IMR-90 (cell line): Measurements from ENCODE around the gene TAP2. TPM values are rescaled to one million over a fixed set of nuclear protein-coding genes. Genes with fewer than 3 reads are reported as not detected.

ENCODE experiments used
- ATAC-seq: fragments of 200-7000 bp; cut with Tn5 transposase; 2 replicates; pipeline ENCODE4 v1.9.1; 2020; ENCODE audit warnings: low read depth, mild to moderate bottlenecking, moderate library complexity
- BruUV-seq: library from RNA; stranded (reverse); fragments of 400-500 nt; replicated peaks from 2 replicates; lab custom pipeline; 2021; lab: Mats Ljungman, UMichigan
- CTCF ChIA-PET: fragments of 300-600 bp; formaldehyde crosslinking; extraction: SDS; loops from one replicate; lab custom pipeline; 2021; ENCODE audit warnings: antibody characterized with exemption; lab: Yijun Ruan, JAX
- POLR2A ChIA-PET: fragments of 300-600 bp; sonication (Branson Sonifier 250); formaldehyde crosslinking; loops from one replicate; lab custom pipeline; 2022; ENCODE audit warnings: antibody characterized with exemption; ENCODE audit not compliant: unreplicated experiment; lab: Charles Lee
- DNase-seq: peaks from one replicate; pipeline ENCODE4 v3.0.0; 2013
- H2AFZ ChIP-seq: replicated peaks from 2 replicates; pipeline ENCODE3; 2013; ENCODE audit warnings: low read length, mild to moderate bottlenecking; ENCODE audit not compliant: poor library complexity
- H2AK5ac ChIP-seq: 2 replicates; pipeline ENCODE4 v1.6.1; 2013; ENCODE audit warnings: low read depth, low read length, inconsistent platforms
- H2AK9ac ChIP-seq: replicated peaks from 2 replicates; pipeline ENCODE3; 2013; ENCODE audit warnings: mild to moderate bottlenecking, low read depth, low read length, moderate library complexity; ENCODE audit not compliant: poor library complexity
- H2BK120ac ChIP-seq: 2 replicates; pipeline ENCODE4 v1.6.1; 2013; ENCODE audit warnings: low read depth, low read length, inconsistent platforms
- H2BK15ac ChIP-seq: 3 replicates; pipeline ENCODE4 v1.6.1; 2013; ENCODE audit warnings: low read depth, low read length, inconsistent platforms
- H2BK20ac ChIP-seq: 2 replicates; pipeline ENCODE4 v1.6.1; 2013; ENCODE audit warnings: low read depth, mild to moderate bottlenecking, inconsistent platforms, low read length, moderate library complexity
- H2BK5ac ChIP-seq: 2 replicates; pipeline ENCODE4 v1.6.1; 2013; ENCODE audit warnings: mild to moderate bottlenecking, low read depth, low read length, inconsistent platforms; ENCODE audit not compliant: poor library complexity, severe bottlenecking
- H3K14ac ChIP-seq: replicated peaks from 2 replicates; pipeline ENCODE4 v1.6.1; 2013; ENCODE audit warnings: low read depth, low read length, inconsistent platforms
- H3K18ac ChIP-seq: 2 replicates; pipeline ENCODE4 v1.6.1; 2013; ENCODE audit warnings: low read depth, low read length, control low read depth
- H3K23ac ChIP-seq: 2 replicates; pipeline ENCODE4 v1.6.1; 2013; ENCODE audit warnings: low read depth, low read length, inconsistent platforms
- H3K27ac ChIP-seq: 2 replicates; pipeline ENCODE4 v1.5.1; 2013; ENCODE audit warnings: mild to moderate bottlenecking, control low read depth, low read length; ENCODE audit not compliant: insufficient read depth
- H3K27me3 ChIP-seq: 2 replicates; pipeline ENCODE4 v1.6.1; 2013; ENCODE audit warnings: low read length; ENCODE audit not compliant: control insufficient read depth, insufficient read depth
- H3K36me3 ChIP-seq: 2 replicates; pipeline ENCODE4 v1.6.1; 2013; ENCODE audit warnings: low read length, mixed read lengths; ENCODE audit not compliant: control insufficient read depth, insufficient read depth
- H3K4ac ChIP-seq: 2 replicates; pipeline ENCODE4 v1.6.1; 2013; ENCODE audit warnings: low read depth, low read length, inconsistent platforms
- H3K4me1 ChIP-seq: 2 replicates; pipeline ENCODE4 v1.6.1; 2013; ENCODE audit warnings: low read length, mixed read lengths; ENCODE audit not compliant: control insufficient read depth, insufficient read depth
- H3K4me2 ChIP-seq: 2 replicates; pipeline ENCODE4 v1.6.1; 2013; ENCODE audit warnings: low read depth, mild to moderate bottlenecking, control low read depth, low read length, moderate library complexity
- H3K4me3 ChIP-seq: 2 replicates; pipeline ENCODE4 v1.5.1; 2013; ENCODE audit warnings: low read depth, mild to moderate bottlenecking, control low read depth, low read length, moderate library complexity; ENCODE audit not compliant: insufficient read depth
- H3K56ac ChIP-seq: 2 replicates; pipeline ENCODE4 v1.6.1; 2013; ENCODE audit warnings: low read length, inconsistent platforms; ENCODE audit not compliant: insufficient read depth; ENCODE audit errors: extremely low read depth
- H3K79me1 ChIP-seq, 2 experiments: 2 replicates each; pipeline ENCODE4 v1.6.1; 2013; ENCODE audit warnings: low read length in 2 of 2, inconsistent platforms in 1 of 2, low read depth in 1 of 2
- H3K9ac ChIP-seq: 2 replicates; pipeline ENCODE4 v1.6.1; 2013; ENCODE audit warnings: low read depth, low read length, control low read depth
- H3K9me1 ChIP-seq: 2 replicates; pipeline ENCODE4 v1.6.1; 2013; ENCODE audit warnings: low read length, inconsistent platforms; ENCODE audit not compliant: insufficient read depth
- H3K9me3 ChIP-seq: 2 replicates; pipeline ENCODE4 v1.6.1; 2013; ENCODE audit warnings: low read length; ENCODE audit not compliant: control insufficient read depth, insufficient read depth
- H4K20me1 ChIP-seq: 2 replicates; pipeline ENCODE4 v1.6.1; 2013; ENCODE audit warnings: low read length, inconsistent platforms; ENCODE audit not compliant: insufficient read depth
- H4K5ac ChIP-seq: 2 replicates; pipeline ENCODE4 v1.6.1; 2013; ENCODE audit warnings: mild to moderate bottlenecking, low read depth, low read length, control low read depth
- H4K8ac ChIP-seq, 2 experiments: 2 replicates each; pipeline ENCODE4 v1.6.1; 2013; ENCODE audit warnings: low read depth in 2 of 2, low read length in 2 of 2, control low read depth in 1 of 2, inconsistent platforms in 1 of 2
- H4K91ac ChIP-seq: 2 replicates; pipeline ENCODE4 v1.6.1; 2013; ENCODE audit warnings: low read depth, low read length, inconsistent platforms; ENCODE audit not compliant: insufficient read depth
- BHLHE40 ChIP-seq: fragments of 150-350 bp; IDR thresholded peaks from 2 replicates; pipeline ENCODE4 v1.6.1; 2016; ENCODE audit warnings: mild to moderate bottlenecking, low read depth, low read length
- CEBPB ChIP-seq: IDR thresholded peaks from 2 replicates; pipeline ENCODE4 v1.6.1; 2012; ENCODE audit warnings: low read depth, low read length, improper control_type of control experiment
- CHD1 ChIP-seq: IDR thresholded peaks from 2 replicates; pipeline ENCODE4 v1.6.1; 2012; ENCODE audit warnings: low read depth, low read length, improper control_type of control experiment
- FOS ChIP-seq: fragments of 150-350 bp; IDR thresholded peaks from 2 replicates; pipeline ENCODE4 v1.6.1; 2016; ENCODE audit warnings: low read depth, low read length
- MAZ ChIP-seq: IDR thresholded peaks from 2 replicates; pipeline ENCODE4 v1.6.1; 2012; ENCODE audit warnings: low read depth, mild to moderate bottlenecking, low read length, improper control_type of control experiment, moderate library complexity, borderline replicate concordance
- NFE2L2 ChIP-seq: fragments of 150-350 bp; IDR thresholded peaks from 2 replicates; pipeline ENCODE4 v1.6.1; 2016; ENCODE audit warnings: low read depth, mild to moderate bottlenecking, low read length
- SMC3 ChIP-seq: fragments of 150-350 bp; IDR thresholded peaks from 2 replicates; pipeline ENCODE4 v1.6.1; 2016; ENCODE audit warnings: low read depth, mild to moderate bottlenecking, antibody characterized with exemption, low read length, moderate library complexity
- WGBS, 2 experiments: methylation state at CpG; one replicate each; pipeline versions ENCODE4 v1.1.5 to v1.1.7; 2013; ENCODE audit warnings: missing lambda C conversion rate in 2 of 2; ENCODE audit not compliant: insufficient read length in 1 of 2; ENCODE audit errors: extremely low coverage in 2 of 2; 5-methylcytosine and 5-hydroxymethylcytosine counted together
- dilution Hi-C: fragments of 300-500 bp; cut with HindIII; formaldehyde crosslinking; loops from one replicate; pipeline ENCODE4 v1.14.3; 2018; ENCODE audit warnings: low sequenced_read_pairs; ENCODE audit not compliant: unreplicated experiment
- in situ Hi-C: fragments of 300-500 bp; cut with MboI; formaldehyde crosslinking; loops from 3 replicates; pipeline ENCODE4 v1.14.3; 2019; ENCODE audit warnings: low sequenced_read_pairs, inconsistent platforms, mixed read lengths
- intact Hi-C: fragments of 100-400 bp; cut with micrococcal nuclease; formaldehyde crosslinking; loops from 2 replicates; pipeline ENCODE4 v1.10.0; 2022
- polyA plus RNA-seq, 3 experiments: library from polyadenylated mRNA; depleted of rRNA; stranded (reverse); fragments of >200 nt; gene quantifications; 2 replicates each; pipeline ENCODE4 v1.2.3, GENCODE V29; 2012; ENCODE audit warnings: low replicate concordance in 1 of 3
- total RNA-seq: library from RNA; depleted of rRNA; stranded (reverse); fragments of >200 nt; gene quantifications from 2 replicates; pipeline ENCODE4 v1.2.3, GENCODE V29; 2012
- TF ChIP-seq, protein P1 (sequence below): fragments of 150-350 bp; IDR thresholded peaks from 2 replicates; pipeline ENCODE4 v1.6.1; 2017; ENCODE audit warnings: mild to moderate bottlenecking, antibody characterized with exemption, low read length, low read depth
- TF ChIP-seq, protein P2 (sequence below): conservative IDR thresholded peaks from 2 replicates; pipeline ENCODE4 v1.5.1; 2012; ENCODE audit warnings: mild to moderate bottlenecking, low read depth, low read length, improper control_type of control experiment

Gene TAP2
- total and polyA plus RNA-seq, 2 of the 4 experiments (the other 2 are of a cell fraction): 6.6 to 11.4 TPM

DNA sequence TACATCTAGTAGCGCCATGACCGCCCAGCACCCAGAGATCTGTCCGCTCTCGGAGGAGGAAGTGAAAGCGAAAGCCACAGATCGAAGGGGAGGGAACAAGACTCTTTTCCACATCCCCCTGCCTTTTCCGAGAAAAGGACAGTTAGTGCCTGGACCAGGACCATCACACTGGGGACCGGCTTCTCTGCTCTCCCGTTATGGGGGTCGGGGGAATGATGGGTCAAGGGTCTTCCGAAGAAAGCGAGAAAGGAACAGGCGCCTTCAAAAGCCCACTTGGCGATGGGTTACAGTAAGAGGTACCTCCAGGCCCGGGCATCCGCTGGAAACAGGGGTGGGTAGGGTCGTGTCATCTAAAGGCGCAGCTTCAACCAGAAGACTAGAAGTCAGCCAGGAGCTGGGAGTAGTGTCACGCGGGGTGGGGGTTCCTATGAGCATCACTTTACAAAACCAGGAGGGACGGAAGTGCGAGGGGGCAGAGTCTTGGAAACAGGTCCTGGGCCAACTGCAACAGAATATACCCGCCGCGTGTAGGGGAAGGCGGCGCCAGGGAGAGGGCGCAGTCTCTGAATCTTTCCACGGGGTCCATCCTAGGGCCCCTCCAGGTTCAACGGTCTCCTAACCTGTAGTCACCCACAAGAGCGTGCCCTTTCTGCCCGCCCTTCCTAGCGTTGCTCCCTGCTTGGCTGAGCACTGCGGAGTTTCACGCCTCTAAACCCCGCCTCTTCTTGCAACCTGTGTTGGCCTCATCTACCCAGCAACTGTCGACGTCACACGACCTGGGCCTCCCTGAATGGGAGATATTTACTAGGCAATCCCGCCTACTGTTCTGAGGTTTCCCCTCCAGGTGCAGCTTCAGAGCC is 5.7 kb upstream of the TAP2 start, which contains the start of gene PSMB8 (continued):
- 0 out of 2 replicates have a peak, but pooled peaks have one; percentile 35 for TF ChIP-seq CEBPB

GRCh38 chr6:32843331-32843978 is 4.9 kb upstream of the TAP2 start:
- ATAC-seq (peak; percentile 2), DNase-seq (no peak)
- Histone ChIP-seq H4K5ac (peak overlapping the region; percentile 57), H3K27ac (peak overlapping the region; percentile 67), H3K23ac (peak overlapping the region; percentile 97), H4K20me1 (no peaks in the 10 kb centered on the region), H2AFZ (peak overlapping the region; percentile 94), H2BK15ac (peak overlapping the region; percentile 50; the same call in 1 of the 3 replicates), H3K4ac (peak overlapping the region; percentile 98), H3K79me1 (peaks cover 0 to 25% of the 10 kb centered on the region in 2 experiments; a peak in 2 of 4 replicates), H3K36me3 (peaks cover 20% of the 10 kb centered on the region), H3K4me1 (0 out of 2 replicates have a peak, but pooled peaks cover 2% of the 10 kb centered on the region), H3K14ac (peak overlapping the region; percentile 98), H3K9me1 (peaks cover 9% of the 10 kb centered on the region; the same call in 1 of the 2 replicates), H3K56ac (peak overlapping the region; percentile 88), H4K8ac (peak overlapping the region; percentile 31 to 92), H2AK5ac (peak overlapping the region; percentile 66), H3K9me3 (no peaks in the 10 kb centered on the region), H3K9ac (peak overlapping the region; percentile 81), H2BK120ac (peak overlapping the region; percentile 90), H3K4me2 (peak overlapping the region; percentile 81), H2BK5ac (peak overlapping the region; percentile 74), H2AK9ac (peak overlapping the region; percentile 98), H3K27me3 (no peaks in the 10 kb centered on the region), H2BK20ac (0 out of 2 replicates have a peak overlapping the region, but pooled peaks have one; percentile 68), H4K91ac (peak overlapping the region; percentile 87), H3K18ac (peak overlapping the region; percentile 50), H3K4me3 (peak overlapping the region; percentile 73)
- no peak for TF ChIP-seq SMC3
- TF ChIP-seq CHD1: no peak
- TF ChIP-seq, protein P1, sequence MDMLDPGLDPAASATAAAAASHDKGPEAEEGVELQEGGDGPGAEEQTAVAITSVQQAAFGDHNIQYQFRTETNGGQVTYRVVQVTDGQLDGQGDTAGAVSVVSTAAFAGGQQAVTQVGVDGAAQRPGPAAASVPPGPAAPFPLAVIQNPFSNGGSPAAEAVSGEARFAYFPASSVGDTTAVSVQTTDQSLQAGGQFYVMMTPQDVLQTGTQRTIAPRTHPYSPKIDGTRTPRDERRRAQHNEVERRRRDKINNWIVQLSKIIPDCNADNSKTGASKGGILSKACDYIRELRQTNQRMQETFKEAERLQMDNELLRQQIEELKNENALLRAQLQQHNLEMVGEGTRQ: no peak
- TF ChIP-seq NFE2L2: no peak
- no peak for TF ChIP-seq FOS
- TF ChIP-seq BHLHE40: no peak
- TF ChIP-seq, protein P2, sequence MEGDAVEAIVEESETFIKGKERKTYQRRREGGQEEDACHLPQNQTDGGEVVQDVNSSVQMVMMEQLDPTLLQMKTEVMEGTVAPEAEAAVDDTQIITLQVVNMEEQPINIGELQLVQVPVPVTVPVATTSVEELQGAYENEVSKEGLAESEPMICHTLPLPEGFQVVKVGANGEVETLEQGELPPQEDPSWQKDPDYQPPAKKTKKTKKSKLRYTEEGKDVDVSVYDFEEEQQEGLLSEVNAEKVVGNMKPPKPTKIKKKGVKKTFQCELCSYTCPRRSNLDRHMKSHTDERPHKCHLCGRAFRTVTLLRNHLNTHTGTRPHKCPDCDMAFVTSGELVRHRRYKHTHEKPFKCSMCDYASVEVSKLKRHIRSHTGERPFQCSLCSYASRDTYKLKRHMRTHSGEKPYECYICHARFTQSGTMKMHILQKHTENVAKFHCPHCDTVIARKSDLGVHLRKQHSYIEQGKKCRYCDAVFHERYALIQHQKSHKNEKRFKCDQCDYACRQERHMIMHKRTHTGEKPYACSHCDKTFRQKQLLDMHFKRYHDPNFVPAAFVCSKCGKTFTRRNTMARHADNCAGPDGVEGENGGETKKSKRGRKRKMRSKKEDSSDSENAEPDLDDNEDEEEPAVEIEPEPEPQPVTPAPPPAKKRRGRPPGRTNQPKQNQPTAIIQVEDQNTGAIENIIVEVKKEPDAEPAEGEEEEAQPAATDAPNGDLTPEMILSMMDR: no peak
- TF ChIP-seq CEBPB: no peak
- TF ChIP-seq MAZ: no peak
- in situ Hi-C loops (no loop called here), intact Hi-C loops (no loop called here), dilution Hi-C loops (no loop called here)
- POLR2A ChIA-PET: interaction anchor here (0.5 kb wide), 1 partner anchor 10 kb away, joined by 4 read pairs; the partner anchor contains the start of gene TAP1
- CTCF ChIA-PET: no interaction called here
- BruUV-seq: no TSS peak
- WGBS, 2 experiments: 2% methylated on average over 25 of the region's 28 CpGs; no CpG with 5 or more reads in 1 of the 2 experiments
